ENCODE results near the gene MLKL. TPM values are rescaled to one million over a fixed set of nuclear protein-coding genes. Genes with fewer than 3 reads are reported as not detected.
"Not testable (repeated sequence)": the region's sequence is repeated elsewhere in the genome, so short reads cannot be mapped to it uniquely, and the experiment has no call there.

The MLKL gene
- total RNA-seq, 2 experiments from 2014 or later: 18.3 to 18.8 TPM

- intact Hi-C loops (cut with micrococcal nuclease): no loop called here
- POLR2A ChIA-PET: no interaction called here
- Mint-ChIP-seq H3K27ac (no peak overlapping the region), H3K9me3 (peaks cover 11% of the 10 kb centered on the region), H3K4me3 (no peak overlapping the region), H3K4me1 (ENCODE audit: low read depth) (peaks cover 6% of the 10 kb centered on the region), H3K36me3 (peaks cover 4% of the 10 kb centered on the region), H3K27me3 (peaks cover 3% of the 10 kb centered on the region)
- DNase-seq: no peak
- CTCF ChIA-PET: interaction anchor here (1.2 to 4.7 kb wide), 4 partner anchors 16 to 135 kb away, joined by 4 to 47 read pairs (median 10); partner anchors contain the start of genes FA2H and MLKL
These were observed 27.2 kb upstream of the MLKL start for GRCh38 chr16:74727903-74728302.

- intact Hi-C loops (cut with micrococcal nuclease): loop anchor here (1.0 kb wide), 1 partner anchor 17 kb away; no protein-coding TSS in a partner anchor
- CTCF ChIA-PET: interaction anchor here (0.8 to 4.7 kb wide), 9 partner anchors 11 to 385 kb away, joined by 3 to 47 read pairs (median 5); partner anchors contain the start of genes FA2H and MLKL
- Mint-ChIP-seq H3K4me3 (no peak overlapping the region), H3K27ac (no peak overlapping the region), H3K27me3 (peaks cover 3% of the 10 kb centered on the region), H3K9me3 (peaks cover 11% of the 10 kb centered on the region), H3K36me3 (peaks cover 4% of the 10 kb centered on the region), H3K4me1 (ENCODE audit: low read depth) (peaks cover 6% of the 10 kb centered on the region)
- POLR2A ChIA-PET: no interaction called here
- peak; percentile 65 for DNase-seq
These were observed 26.1 kb upstream of the MLKL start for GRCh38 chr16:74726716-74727115.

- H3K27me3 Mint-ChIP-seq: peaks cover 4% of the 10 kb centered on the region
- ChIA-PET POLR2A (no interaction called here), CTCF (interaction anchor here (0.8 to 4.7 kb wide), 9 partner anchors 11 to 385 kb away, joined by 3 to 47 read pairs (median 5); partner anchors contain the start of genes FA2H and MLKL)
- no peak overlapping the region for H3K27ac Mint-ChIP-seq
- peaks cover 4% of the 10 kb centered on the region for H3K36me3 Mint-ChIP-seq
- peaks cover 6% of the 10 kb centered on the region for H3K4me1 Mint-ChIP-seq (ENCODE audit: low read depth)
- peaks cover 11% of the 10 kb centered on the region for H3K9me3 Mint-ChIP-seq
- intact Hi-C loops (cut with micrococcal nuclease): loop anchor here (1.0 kb wide), 1 partner anchor 17 kb away; no protein-coding TSS in a partner anchor
- H3K4me3 Mint-ChIP-seq: no peak overlapping the region
- DNase-seq: no peak
These were observed 25.2 kb upstream of the MLKL start for GRCh38 chr16:74725651-74726455.

GRCh38 chr16:74724820-74725549 lies 24.3 kb upstream of the MLKL start:
- ChIA-PET CTCF (interaction anchor here (2.2 to 4.7 kb wide), 2 partner anchors 13 to 17 kb away, joined by 9 to 47 read pairs; no protein-coding TSS in a partner anchor), POLR2A (no interaction called here)
- intact Hi-C loops (cut with micrococcal nuclease): no loop called here
- Mint-ChIP-seq H3K4me3 (no peak overlapping the region), H3K27me3 (peaks cover 4% of the 10 kb centered on the region), H3K27ac (no peak overlapping the region), H3K36me3 (peaks cover 4% of the 10 kb centered on the region), H3K9me3 (peaks cover 11% of the 10 kb centered on the region), H3K4me1 (ENCODE audit: low read depth) (peaks cover 2% of the 10 kb centered on the region)
- no peak for DNase-seq

GRCh38 chr16:74723256-74723655 lies 22.6 kb upstream of the MLKL start:
- no peak overlapping the region for H3K27ac Mint-ChIP-seq
- H3K36me3 Mint-ChIP-seq: peaks cover 4% of the 10 kb centered on the region
- POLR2A ChIA-PET: no interaction called here
- H3K4me1 Mint-ChIP-seq (ENCODE audit: low read depth): no peaks in the 10 kb centered on the region
- CTCF ChIA-PET: interaction anchor here (0.8 kb wide), 1 partner anchor 13 kb away, joined by 3 read pairs; no protein-coding TSS in a partner anchor
- H3K9me3 Mint-ChIP-seq: peaks cover 11% of the 10 kb centered on the region
- intact Hi-C loops (cut with micrococcal nuclease): no loop called here
- no peak for DNase-seq
- H3K4me3 Mint-ChIP-seq: no peak overlapping the region
- H3K27me3 Mint-ChIP-seq: peaks cover 4% of the 10 kb centered on the region

- H3K27me3 Mint-ChIP-seq; H3K27ac Mint-ChIP-seq; CTCF ChIA-PET; H3K9me3 Mint-ChIP-seq; H3K4me1 Mint-ChIP-seq (ENCODE audit: low read depth); intact Hi-C loops (cut with micrococcal nuclease); POLR2A ChIA-PET; DNase-seq; H3K36me3 Mint-ChIP-seq; H3K4me3 Mint-ChIP-seq: not testable (repeated sequence)
These were observed 21.5 kb upstream of the MLKL start for GRCh38 chr16:74722156-74722555.

- DNase-seq: no peak
- intact Hi-C loops (cut with micrococcal nuclease): no loop called here
- POLR2A ChIA-PET: no interaction called here
- H3K9me3 Mint-ChIP-seq: peaks cover 3% of the 10 kb centered on the region
- H3K27ac Mint-ChIP-seq: no peak overlapping the region
- CTCF ChIA-PET: no interaction called here
- no peak overlapping the region for H3K4me3 Mint-ChIP-seq
- H3K27me3 Mint-ChIP-seq: peaks cover 4% of the 10 kb centered on the region
- peaks cover 2% of the 10 kb centered on the region for H3K36me3 Mint-ChIP-seq
- H3K4me1 Mint-ChIP-seq (ENCODE audit: low read depth): no peaks in the 10 kb centered on the region
These were observed 21.1 kb upstream of the MLKL start for GRCh38 chr16:74721716-74722115.

GRCh38 chr16:74720579-74720978 lies 19.9 kb upstream of the MLKL start:
- no peaks in the 10 kb centered on the region for H3K36me3 Mint-ChIP-seq
- DNase-seq: no peak
- H3K4me3 Mint-ChIP-seq: no peak overlapping the region
- CTCF ChIA-PET: interaction anchor here (0.6 kb wide), 1 partner anchor 13 kb away, joined by 3 read pairs; no protein-coding TSS in a partner anchor
- POLR2A ChIA-PET: no interaction called here
- intact Hi-C loops (cut with micrococcal nuclease): no loop called here
- no peak overlapping the region for H3K27ac Mint-ChIP-seq
- no peaks in the 10 kb centered on the region for H3K9me3 Mint-ChIP-seq
- no peaks in the 10 kb centered on the region for H3K4me1 Mint-ChIP-seq (ENCODE audit: low read depth)
- H3K27me3 Mint-ChIP-seq: peaks cover 4% of the 10 kb centered on the region

GRCh38 chr16:74718741-74719610 lies 18.3 kb upstream of the MLKL start:
- ChIA-PET CTCF (interaction anchor here (1.0 kb wide), 1 partner anchor 9 kb away, joined by 3 read pairs; no protein-coding TSS in a partner anchor), POLR2A (no interaction called here)
- H3K27me3 Mint-ChIP-seq: peaks cover 4% of the 10 kb centered on the region
- H3K36me3 Mint-ChIP-seq: no peaks in the 10 kb centered on the region
- no peak overlapping the region for H3K4me3 Mint-ChIP-seq
- H3K27ac Mint-ChIP-seq: no peak overlapping the region
- intact Hi-C loops (cut with micrococcal nuclease): no loop called here
- H3K9me3 Mint-ChIP-seq: no peaks in the 10 kb centered on the region
- no peaks in the 10 kb centered on the region for H3K4me1 Mint-ChIP-seq (ENCODE audit: low read depth)
- DNase-seq: no peak

- Mint-ChIP-seq H3K9me3 (no peaks in the 10 kb centered on the region), H3K4me1 (ENCODE audit: low read depth) (no peaks in the 10 kb centered on the region), H3K36me3 (no peaks in the 10 kb centered on the region), H3K27me3 (peaks cover 2% of the 10 kb centered on the region), H3K4me3 (no peak overlapping the region), H3K27ac (no peak overlapping the region)
- POLR2A ChIA-PET: no interaction called here
- intact Hi-C loops (cut with micrococcal nuclease): no loop called here
- CTCF ChIA-PET: interaction anchor here (1.0 kb wide), 1 partner anchor 8 kb away, joined by 3 read pairs; no protein-coding TSS in a partner anchor
- no peak for DNase-seq
These were observed 17.5 kb upstream of the MLKL start for GRCh38 chr16:74718140-74718539.

- DNase-seq: no peak
- Mint-ChIP-seq H3K27me3 (peaks cover 1% of the 10 kb centered on the region), H3K4me1 (ENCODE audit: low read depth) (no peaks in the 10 kb centered on the region), H3K4me3 (no peak overlapping the region), H3K27ac (no peak overlapping the region), H3K36me3 (no peaks in the 10 kb centered on the region), H3K9me3 (no peaks in the 10 kb centered on the region)
- ChIA-PET POLR2A (no interaction called here), CTCF (no interaction called here)
- intact Hi-C loops (cut with micrococcal nuclease): no loop called here
These were observed 16.7 kb upstream of the MLKL start for GRCh38 chr16:74717367-74717766.
